22Rv1 (cell line): ENCODE data around the gene OTOL1.

Source experiments
- ZFX ChIP-seq: fragments of 450-650 bp; IDR thresholded peaks from 2 replicates; pipeline ENCODE4 v1.6.1; 2017; ENCODE audit warnings: antibody characterized with exemption, borderline replicate concordance
- TF ChIP-seq, protein P1 (sequence below): fragments of 450-650 bp; IDR thresholded peaks from 2 replicates; pipeline ENCODE4 v1.5.1; 2017; ENCODE audit warnings: mild to moderate bottlenecking

DNA sequence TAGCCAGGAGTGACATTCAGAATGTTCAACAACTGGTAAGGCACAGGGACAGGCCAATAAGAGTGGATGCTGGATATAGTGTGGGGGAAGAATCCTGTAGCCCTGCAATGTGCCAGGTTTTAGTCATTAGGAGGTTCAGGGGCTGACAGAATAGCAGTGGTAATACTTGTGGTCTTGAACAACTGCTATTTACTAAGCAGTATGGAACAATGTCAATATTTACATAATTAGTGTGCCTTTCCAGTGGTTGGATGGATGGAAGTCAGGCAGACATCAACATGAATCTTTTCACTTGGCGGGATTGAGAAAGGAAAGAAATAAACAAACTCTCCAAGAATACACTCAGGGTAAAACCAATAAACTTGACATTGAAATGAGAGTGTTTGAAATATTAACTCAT is 55.1 kb downstream of the OTOL1 start:
- TF ChIP-seq, protein P1, sequence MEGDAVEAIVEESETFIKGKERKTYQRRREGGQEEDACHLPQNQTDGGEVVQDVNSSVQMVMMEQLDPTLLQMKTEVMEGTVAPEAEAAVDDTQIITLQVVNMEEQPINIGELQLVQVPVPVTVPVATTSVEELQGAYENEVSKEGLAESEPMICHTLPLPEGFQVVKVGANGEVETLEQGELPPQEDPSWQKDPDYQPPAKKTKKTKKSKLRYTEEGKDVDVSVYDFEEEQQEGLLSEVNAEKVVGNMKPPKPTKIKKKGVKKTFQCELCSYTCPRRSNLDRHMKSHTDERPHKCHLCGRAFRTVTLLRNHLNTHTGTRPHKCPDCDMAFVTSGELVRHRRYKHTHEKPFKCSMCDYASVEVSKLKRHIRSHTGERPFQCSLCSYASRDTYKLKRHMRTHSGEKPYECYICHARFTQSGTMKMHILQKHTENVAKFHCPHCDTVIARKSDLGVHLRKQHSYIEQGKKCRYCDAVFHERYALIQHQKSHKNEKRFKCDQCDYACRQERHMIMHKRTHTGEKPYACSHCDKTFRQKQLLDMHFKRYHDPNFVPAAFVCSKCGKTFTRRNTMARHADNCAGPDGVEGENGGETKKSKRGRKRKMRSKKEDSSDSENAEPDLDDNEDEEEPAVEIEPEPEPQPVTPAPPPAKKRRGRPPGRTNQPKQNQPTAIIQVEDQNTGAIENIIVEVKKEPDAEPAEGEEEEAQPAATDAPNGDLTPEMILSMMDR, result no peak
- TF ChIP-seq ZFX, result no peak
